HG02938 (cell line): ENCODE data around the gene ANKRD10.

Experiments used
- ATAC-seq: cut with Tn5 transposase; IDR thresholded peaks from one replicate; pipeline ENCODE4 v1.9.1; 2021; ENCODE audit warnings: mild to moderate bottlenecking, moderate library complexity; ENCODE audit not compliant: unreplicated experiment

Gene ANKRD10

DNA sequence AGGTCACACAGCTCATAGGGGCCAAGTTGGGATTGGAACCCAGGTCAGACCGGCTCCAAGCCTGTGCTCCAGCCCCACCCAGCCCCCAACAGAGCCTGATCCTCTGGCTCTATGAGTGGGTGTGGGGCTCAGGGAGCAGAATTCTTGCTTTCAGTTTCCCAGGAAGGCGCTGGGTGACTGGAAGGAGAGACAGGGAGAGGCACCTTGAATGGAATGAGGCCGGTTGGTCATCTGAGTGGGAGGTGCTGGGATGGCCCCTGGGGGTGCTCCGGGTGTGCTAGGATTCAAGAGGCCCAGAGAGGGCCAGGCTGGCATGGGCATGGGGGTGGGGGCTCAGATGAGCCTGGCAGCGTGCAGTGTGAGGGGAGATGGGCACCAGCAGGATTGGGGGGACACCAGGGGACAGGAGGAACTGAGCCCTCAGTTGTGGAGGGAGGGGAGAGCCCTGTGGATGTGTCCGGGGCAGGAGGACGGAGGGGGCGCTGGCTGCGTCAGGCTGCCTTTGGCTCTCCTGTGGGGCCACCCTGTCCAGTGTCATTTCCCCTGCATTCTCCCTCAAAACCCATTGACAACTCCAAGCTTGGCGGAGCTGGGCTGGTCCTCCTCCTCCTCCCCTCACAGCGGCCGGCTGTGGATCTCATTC lies 31.2 kb upstream of the ANKRD10 start:
- no peak for ATAC-seq

GRCh38 chr13:110944968-110945927 lies 30.4 kb upstream of the ANKRD10 start:
- no peak for ATAC-seq

DNA sequence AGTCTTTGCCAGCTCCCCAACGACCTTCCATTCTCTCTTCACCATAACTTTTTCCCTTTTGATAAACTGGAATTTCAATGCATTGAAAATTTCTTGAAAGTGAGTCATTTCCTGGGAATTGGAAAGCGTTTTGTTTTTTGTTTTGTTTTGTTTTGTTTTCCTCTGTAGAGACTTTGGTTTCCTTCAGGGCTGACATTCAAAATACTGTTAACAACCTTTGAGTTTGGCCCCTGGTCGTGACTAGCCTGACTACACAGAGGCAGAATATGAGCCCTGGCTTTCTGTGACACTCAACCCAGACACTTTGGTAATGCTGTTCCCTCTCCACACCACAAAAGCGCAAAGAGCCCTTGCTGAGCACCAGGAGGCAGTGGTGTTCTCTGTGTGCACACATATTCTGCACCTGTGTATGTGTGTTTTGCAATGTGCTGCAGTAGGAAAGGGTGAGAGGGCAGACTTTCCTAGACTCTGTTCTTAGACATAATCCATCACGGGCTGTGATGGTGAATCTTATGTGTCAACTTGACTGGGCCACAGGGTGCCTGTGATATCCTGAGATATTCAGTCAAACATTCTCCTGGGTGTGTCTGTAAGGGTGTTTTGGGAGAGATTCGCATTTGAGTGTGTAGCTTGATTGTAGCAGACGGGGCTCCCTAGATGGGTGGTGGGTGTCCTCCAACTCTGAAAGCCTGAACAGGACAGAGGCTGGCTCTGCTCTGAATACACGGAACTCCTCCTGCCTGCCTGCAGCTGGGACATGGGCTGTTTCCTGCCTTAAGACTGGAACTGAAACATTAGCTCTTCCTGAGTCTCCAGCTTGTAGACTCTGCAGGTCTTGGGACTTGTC lies 29.5 kb upstream of the ANKRD10 start:
- ATAC-seq = peak; percentile 60

DNA sequence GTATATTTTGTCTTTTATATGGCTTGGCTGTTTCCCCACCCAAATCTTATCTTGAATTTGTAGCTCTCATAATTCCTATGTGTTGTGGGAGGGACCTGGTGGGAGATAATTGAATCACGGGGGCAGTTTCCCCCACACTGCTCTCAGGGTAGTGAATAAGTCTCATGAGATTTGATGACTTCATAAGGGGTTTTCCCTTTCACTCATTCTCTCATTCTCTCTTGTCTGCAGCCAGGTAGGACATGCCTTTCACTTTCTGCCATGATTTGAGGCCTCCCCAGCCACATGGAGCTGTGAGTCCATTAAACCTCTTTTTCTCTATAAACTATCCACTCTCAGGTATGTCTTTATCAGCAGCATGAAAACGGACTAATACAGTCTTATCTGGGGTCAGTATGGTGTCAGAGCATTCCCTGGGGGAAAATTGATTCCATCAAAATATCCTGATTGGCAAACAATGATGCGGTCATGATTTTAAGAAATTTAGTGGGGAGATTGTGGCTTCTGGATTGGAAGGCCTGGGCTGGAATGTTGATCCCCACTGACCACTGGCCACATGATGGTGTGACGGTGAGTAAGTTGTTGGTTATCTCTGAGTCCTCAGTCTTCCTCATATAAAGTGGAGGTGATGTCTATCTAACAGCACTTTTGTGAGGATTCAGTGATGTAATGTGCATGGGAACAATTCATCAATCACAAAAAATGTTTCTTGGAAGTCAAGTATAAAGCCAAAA lies 27.5 kb upstream of the ANKRD10 start:
- ATAC-seq = peak; percentile 81

- ATAC-seq = no peak
These were observed 24.0 kb upstream of the ANKRD10 start for GRCh38 chr13:110938662-110939421.

DNA sequence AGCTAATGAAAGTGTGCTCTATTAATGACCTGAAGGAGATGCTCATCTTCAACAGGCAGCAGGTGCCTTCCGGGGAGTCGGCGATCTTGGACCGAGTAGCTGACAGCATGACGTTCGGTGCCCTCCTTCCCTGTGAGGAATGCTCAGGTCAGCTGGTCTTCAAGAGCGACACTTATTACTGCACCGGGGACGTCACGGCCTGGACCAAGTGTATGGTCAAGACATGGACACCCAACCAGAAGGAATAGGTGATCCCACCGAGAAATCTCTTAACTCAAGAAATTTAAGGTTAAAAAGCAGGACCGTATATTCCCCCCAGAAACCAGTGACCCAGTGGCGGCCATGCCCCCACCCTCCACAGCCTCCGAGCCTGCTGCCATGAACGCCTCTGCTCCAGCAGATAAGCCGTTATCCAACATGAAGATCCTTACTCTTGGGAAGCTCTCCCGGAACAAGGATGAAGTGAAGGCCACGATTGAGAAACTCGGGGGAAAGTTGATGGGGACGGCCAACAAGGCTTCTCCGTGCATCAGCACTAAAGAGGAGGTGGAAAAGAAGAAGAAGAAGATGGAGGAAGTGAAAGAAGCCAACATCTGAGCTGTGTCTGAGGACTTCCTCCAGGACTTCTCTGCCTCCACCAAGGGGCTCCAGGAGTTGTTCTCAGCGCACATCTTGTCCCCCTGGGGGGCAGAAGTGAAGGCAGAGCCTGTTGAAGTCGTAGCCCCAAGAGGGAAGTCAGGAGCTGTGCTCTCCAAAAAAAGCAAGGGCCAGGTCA lies 22.8 kb upstream of the ANKRD10 start:
- no peak for ATAC-seq

DNA sequence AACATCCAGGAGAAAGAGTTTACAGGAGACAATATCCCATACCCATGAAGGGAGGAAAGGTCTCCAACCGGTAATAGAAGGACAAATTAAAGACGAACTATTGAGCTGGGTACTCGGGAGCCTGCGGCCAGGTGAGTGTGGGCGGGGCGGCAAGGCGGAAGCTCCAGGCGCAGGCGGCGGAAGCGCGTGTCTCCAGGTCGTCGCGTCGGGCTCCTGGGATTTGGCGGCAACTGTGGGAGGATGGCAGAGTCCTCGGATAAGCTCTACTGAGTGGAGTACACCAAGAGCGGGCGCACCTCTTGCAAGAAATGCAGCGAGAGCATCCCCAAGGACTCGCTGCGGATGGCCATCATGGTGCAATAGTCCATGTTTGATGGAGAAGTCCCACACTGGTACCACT lies 21.6 kb upstream of the ANKRD10 start:
- ATAC-seq = no peak

DNA sequence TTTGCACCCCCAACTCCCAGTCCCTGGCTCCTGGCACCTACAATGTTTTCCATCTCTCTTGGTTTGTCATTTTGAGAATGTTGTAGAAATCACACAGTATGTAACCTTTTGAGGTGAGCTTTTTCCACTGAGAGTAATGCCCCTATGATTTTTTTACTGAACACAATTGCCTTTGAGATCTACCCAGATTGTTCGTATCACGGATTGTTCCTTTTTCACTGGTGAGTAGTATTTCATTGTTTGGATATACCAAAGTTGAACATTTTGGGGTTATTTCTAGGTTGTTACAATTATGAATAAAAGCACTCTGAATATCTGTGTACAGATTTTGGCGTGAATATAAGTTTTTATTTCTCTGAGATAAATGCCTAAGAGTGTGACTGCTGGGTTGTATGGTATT lies 17.7 kb upstream of the ANKRD10 start:
- ATAC-seq = no peak

- no peak for ATAC-seq
These were observed 14.4 kb upstream of the ANKRD10 start for GRCh38 chr13:110929104-110929777.

DNA sequence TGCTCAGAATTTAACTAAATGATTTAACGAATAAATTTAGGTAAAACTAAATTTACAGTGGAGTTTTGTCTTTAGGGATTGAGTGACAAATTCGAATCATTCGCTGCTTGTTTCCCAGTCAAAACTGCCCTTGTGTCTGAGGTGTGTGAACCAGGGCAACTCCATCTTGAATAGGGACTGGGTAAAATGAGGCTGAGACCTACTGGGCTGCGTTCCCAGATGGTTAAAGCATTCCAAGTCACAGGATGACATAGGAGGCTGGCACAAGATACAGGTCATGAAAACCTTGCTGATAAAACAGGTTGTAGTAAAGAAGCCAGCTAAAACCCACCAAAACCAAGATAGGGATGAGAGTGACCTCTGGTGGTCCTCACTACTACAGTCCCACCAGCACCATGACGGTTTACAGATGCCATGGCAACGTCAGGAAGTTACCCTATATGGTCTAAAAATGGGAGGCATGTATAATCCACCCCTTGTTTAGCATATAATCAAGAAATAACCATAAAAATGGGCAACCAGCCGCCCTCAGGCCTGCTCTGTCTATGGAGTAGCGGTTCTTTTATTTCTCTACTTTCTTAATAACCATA lies 10.2 kb upstream of the ANKRD10 start:
- no peak for ATAC-seq

GRCh38 chr13:110924639-110924934 lies 9.7 kb upstream of the ANKRD10 start:
- no peak for ATAC-seq

DNA sequence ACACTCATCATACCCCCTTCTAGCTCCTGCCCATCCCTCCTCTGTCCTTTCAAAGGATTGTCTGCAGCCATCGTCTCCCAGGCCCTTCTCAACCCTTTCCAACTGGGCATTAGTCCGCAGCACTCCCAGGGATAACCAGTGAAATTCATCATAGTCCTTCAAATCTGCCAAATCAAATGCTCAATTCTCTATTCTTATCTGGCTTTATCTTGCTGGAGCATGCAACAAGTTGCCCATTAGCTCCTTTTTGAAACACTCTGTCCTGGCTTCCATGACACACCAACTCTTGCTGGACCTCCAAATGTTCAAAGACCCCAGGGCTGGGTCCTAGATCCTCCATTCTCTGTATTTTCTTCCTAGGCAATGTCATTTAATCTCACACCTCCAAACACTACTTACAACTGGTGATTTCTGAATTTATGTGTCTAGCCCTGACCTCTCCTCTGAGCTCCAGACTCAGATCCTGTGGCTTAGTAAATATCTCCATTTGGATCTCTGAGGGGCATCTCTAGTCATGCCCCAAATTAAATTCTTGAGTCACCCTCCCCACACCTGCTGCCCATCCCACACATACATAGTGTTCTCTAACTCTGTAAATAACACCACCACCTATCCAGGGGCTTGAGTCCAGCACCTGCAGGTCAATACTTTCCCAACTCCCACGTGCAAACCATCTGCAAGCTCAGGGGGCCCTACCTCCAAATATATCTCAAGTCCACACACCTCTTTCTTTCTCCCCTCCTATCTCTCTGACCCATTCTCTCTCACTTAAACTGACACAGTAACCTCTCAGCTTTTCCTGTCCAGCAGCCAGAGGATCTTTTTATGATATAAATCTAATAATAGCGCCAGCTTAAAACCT lies 9.1 kb upstream of the ANKRD10 start:
- ATAC-seq = no peak

GRCh38 chr13:110923086-110923485 lies 8.2 kb upstream of the ANKRD10 start:
- no peak for ATAC-seq

DNA sequence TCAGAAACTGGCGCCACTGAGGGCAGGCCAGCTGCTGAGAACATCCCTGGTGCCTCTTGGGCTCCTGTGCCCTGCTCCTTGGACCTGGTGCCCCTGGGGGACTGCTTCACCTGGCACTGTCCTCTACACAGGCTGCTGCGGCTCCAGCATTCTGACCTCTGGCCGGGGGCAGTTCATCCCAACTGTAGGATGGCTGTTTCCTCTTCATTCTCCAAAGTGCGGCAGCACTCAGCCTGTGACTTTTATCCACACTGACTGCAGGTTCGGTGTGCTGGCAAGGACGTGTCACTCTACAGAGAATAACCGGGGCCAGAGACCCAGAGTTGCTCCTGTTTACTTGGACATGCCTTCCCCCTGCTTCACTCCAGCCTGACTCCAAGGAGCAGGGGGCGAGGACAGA lies 7.6 kb upstream of the ANKRD10 start:
- no peak for ATAC-seq

GRCh38 chr13:110921695-110922094 lies 6.8 kb upstream of the ANKRD10 start:
- no peak for ATAC-seq

GRCh38 chr13:110921209-110921608 lies 6.3 kb upstream of the ANKRD10 start:
- ATAC-seq = no peak

- ATAC-seq = no peak
These were observed 5.2 kb upstream of the ANKRD10 start for GRCh38 chr13:110920038-110920437.
